Gastrocnemius medialis (tissue), 4 donors: Measurements from ENCODE around the gene ASTN2.

Experiments used
- POLR2A ChIP-seq, 2 donors: fragments of 450-650 bp; IDR thresholded peaks; one replicate each; pipeline ENCODE4 v1.6.1; 2017; ENCODE audit warnings: antibody characterized with exemption in 2 of 2, mild to moderate bottlenecking in 2 of 2, moderate library complexity in 2 of 2
- TF ChIP-seq, protein P1 (sequence below), 5 experiments: fragments of 450-650 bp in 3 of 5; fragments of 200-600 bp in 2 of 5; sonication (generic) in 2 of 5; IDR thresholded peaks in 4 of 5; conservative IDR thresholded peaks in 1 of 5; 1 replicate in 4 of 5; 2 replicates in 1 of 5; pipeline ENCODE4 v1.5.1; 2016 to 2019; ENCODE audit warnings: antibody characterized with exemption in 5 of 5, mild to moderate bottlenecking in 3 of 5, moderate library complexity in 3 of 5

DNA sequence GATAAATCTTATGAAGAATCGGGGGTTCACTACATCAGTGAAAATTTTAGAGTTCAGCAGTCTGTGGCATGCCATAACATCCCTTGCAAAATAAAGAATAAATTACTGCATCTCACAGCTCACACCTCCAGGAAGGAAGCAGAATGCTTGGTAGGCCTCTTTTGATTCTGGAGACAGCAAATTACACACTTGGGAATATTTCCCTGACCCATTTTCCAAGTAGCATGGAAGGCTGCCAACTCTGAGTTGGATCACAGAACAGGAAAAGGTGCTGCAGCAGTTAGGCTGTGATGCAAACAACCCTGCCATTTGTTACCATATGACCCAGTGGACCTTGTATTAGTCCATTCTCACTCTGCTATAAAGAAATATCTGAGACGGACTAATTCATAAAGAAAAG, 293.5 kb downstream of the ASTN2 start:
- TF ChIP-seq, protein P1, sequence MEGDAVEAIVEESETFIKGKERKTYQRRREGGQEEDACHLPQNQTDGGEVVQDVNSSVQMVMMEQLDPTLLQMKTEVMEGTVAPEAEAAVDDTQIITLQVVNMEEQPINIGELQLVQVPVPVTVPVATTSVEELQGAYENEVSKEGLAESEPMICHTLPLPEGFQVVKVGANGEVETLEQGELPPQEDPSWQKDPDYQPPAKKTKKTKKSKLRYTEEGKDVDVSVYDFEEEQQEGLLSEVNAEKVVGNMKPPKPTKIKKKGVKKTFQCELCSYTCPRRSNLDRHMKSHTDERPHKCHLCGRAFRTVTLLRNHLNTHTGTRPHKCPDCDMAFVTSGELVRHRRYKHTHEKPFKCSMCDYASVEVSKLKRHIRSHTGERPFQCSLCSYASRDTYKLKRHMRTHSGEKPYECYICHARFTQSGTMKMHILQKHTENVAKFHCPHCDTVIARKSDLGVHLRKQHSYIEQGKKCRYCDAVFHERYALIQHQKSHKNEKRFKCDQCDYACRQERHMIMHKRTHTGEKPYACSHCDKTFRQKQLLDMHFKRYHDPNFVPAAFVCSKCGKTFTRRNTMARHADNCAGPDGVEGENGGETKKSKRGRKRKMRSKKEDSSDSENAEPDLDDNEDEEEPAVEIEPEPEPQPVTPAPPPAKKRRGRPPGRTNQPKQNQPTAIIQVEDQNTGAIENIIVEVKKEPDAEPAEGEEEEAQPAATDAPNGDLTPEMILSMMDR (IDR thresholded peaks at IDR 0.05 in 4 of 5, conservative IDR thresholded peaks at IDR 0.05 in 1 of 5): no peak
- TF ChIP-seq POLR2A (IDR thresholded peaks at IDR 0.05): no peak
